Stimulated activated CD8-positive, alpha-beta memory T cell treated with anti-CD3 and anti-CD28 coated beads, Interleukin-4, amount 100 ng/mL, for 4 hours (primary cell): Measurements from ENCODE around the gene USP28.
A peak's percentile ranks its signal among the peaks of the same experiment; 100 is the strongest.
"Not testable (repeated sequence)": the region's sequence is repeated elsewhere in the genome, so short reads cannot be mapped to it uniquely, and the experiment has no call there.

Source experiments
- DNase-seq, 2 donors: peaks; one replicate each; pipeline ENCODE4 v3.0.0-alpha.2; 2020; ENCODE audit warnings: low read depth in 2 of 2, low spot score in 1 of 2

Gene USP28

GRCh38 chr11:113778111-113778910 is 97.1 kb downstream of the USP28 start:
- no peak for DNase-seq

GRCh38 chr11:113774174-113774503 is 101.2 kb downstream of the USP28 start:
- DNase-seq = no peak

- DNase-seq = peak; percentile 77 to 82
Measured at GRCh38 chr11:113773416-113774173, 101.8 kb downstream of the USP28 start, which contains the start of gene ZW10. Gene ZW10, minus strand, starts transcription at chr11:113773692. Its CDS starts 26 bp downstream, at chr11:113773666.

GRCh38 chr11:113773092-113773415 is 102.3 kb downstream of the USP28 start:
- no peak for DNase-seq

GRCh38 chr11:113771964-113772363 is 103.4 kb downstream of the USP28 start:
- no peak for DNase-seq

GRCh38 chr11:113764527-113765219 is 110.7 kb downstream of the USP28 start:
- DNase-seq = no peak

- not testable (repeated sequence) for DNase-seq
Measured at GRCh38 chr11:113763040-113763439, 112.3 kb downstream of the USP28 start.

GRCh38 chr11:113760241-113760640 is 115.1 kb downstream of the USP28 start:
- no peak for DNase-seq

GRCh38 chr11:113752932-113753331 is 122.4 kb downstream of the USP28 start:
- no peak for DNase-seq
